GM21825 (cell line): Measurements from ENCODE around the gene MRPS12.
"Not testable (repeated sequence)": the region's sequence is repeated elsewhere in the genome, so short reads cannot be mapped to it uniquely, and the experiment has no call there.

Source experiments
- ATAC-seq: cut with Tn5 transposase; IDR thresholded peaks from one replicate; pipeline ENCODE4 v1.9.1; 2021; ENCODE audit warnings: mild to moderate bottlenecking, moderate library complexity; ENCODE audit not compliant: unreplicated experiment

MRPS12 gene

DNA sequence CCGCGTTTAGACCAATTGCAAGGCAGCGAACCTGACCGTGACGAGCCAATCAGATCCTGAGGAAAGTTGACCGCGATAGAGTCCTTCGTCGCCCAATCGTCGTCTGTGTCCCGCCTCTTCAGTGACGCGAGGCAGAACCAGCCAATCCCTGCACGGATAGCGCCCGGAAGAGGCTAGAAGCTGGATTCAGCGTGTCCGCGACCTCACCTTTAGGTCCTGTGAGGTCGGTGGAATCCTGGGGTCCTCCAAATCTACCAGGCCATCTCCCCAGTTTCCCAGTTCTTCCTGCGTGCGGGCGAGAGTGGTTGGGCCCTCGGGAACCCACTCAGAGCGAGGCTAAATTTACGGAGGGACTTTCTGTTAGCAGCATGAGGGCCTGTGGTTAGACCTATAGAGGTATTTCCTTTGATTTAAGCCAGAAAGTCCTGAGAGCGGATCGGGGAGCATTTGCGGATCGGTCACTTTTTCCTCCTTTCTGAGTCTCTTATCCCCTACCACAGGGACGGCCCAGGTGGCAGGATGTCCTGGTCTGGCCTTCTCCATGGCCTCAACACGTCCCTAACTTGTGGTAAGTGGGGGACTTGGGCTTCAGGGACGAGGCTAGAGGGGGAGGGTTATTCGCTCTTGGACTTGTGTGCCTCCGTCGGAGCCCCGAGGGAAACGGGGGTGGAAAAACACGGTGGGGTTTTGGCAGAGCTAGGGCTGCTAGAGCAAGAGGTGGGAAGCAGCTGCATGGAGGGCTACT, at the start of gene MRPS12:
MRPS12 (plus strand) TSS at position 169 of the 745 bp plus-strand sequence; CDS start at position 520, 351 bp downstream.
- ATAC-seq: peak; percentile 83

DNA sequence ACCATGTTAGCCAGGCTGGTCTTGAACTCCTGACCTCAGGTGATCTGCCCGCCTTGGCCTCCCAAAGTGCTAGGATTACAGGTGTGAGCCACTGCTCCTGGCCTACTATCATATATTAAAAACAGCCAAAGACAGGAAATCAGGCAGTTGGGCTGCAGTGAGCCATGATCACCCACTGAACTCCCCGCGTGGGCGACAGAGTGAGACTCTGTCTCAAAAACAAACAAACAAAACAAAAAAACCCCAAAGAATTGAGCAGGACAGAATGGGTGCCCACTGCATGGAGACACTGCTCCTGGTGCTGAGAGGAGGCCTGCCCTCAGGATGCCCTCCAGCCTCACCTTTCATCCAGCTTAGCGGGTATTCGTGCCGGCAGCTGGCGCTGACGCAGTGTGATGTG, 47.5 kb upstream of the MRPS12 start:
- ATAC-seq: no peak

DNA sequence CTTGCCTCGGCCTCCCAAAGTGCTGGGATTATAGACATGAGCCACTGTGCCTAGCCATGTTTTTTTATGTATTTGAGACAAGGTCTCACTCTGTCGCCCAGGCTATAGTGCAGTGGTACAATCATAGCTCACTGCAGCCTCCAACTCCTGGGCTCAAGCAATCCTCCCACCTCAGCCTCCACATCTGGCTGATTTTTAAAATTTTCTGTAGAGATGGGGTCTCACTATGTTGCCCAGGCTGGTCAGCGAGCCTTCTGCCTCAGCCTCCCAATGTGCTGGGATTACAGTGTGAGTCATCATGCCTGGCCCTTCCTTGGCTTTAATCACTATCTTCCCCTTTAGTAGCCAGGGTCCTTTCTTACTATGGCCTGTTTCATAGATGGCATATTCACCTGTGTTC, 46.1 kb upstream of the MRPS12 start:
- ATAC-seq: not testable (repeated sequence)

DNA sequence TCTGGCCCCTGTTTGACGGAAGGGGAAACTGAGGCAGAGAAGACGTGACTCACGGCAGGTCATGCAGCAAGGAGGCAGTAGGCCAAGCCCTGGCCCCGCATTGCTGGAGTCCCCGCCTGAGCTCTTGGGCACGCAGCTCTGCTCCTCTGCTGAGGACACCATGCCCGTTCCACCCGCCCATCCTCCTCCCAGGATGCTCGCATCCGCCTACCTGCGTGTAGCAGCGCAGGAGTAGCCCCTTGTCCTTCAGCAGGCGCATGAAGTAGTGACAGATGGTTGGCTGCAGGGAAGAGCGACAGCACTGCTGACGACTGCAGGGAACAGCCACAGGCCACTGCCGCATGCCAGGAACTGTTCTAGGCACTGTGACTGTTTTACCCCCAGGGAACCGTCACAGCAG, 41.9 kb upstream of the MRPS12 start:
- ATAC-seq: no peak

DNA sequence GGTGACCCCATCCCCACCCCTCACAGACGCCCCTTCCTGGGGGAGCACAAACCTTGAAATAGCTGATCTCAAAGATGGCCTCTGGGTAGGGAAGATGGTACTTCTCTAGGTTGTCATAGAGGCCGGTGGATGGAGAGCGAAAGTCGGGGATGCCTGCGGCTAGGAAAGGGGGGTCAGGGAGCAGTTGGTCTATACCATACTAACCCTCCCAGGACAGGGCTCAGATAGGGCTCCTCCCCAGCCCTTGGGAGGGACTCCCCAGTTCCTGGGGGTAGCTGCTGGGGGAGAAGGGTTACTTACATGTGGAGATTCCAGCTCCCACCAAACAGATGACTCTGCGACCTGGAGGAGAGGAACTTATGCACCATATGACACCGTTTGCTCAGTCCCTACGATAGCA, 40.9 kb upstream of the MRPS12 start:
- ATAC-seq: no peak

DNA sequence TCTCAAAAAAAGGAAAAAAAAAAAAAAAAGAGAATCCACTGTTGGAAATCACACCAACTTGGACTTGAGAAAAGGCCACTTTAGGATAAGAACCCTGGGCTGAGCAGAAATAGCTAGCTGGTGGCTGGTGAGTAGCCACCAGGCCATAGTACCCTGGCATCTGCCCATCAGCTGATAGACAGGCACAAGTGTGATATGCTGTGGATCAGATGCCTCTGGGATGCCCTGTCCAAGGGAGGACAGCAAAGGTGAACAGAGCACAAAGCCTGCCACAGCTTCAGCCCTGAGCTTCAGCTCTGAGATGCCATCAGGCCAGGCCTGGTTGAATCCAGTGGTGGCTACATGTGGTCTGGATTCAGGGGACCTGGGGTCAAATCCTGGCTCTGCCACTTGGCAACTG, 40.1 kb upstream of the MRPS12 start:
- ATAC-seq: no peak

DNA sequence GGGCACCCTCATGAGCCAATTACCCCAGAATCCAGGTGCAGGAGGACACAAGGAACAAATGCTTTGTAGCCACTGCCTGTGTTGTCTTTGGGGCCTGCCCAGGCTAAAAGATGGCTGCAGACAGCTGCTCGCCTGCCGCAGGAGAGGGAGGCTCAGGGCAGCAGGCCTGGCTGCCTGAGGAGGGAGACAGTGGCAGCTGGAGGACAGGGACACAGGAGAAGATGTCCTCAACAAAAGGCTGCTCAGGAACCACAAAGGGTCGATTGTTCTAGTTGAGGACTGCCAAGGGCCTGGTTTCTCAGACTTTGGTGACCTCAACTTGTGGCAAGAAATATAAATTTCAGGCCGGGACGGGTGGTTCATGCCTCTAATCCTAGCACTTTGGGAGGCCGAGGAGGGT, 39.0 kb upstream of the MRPS12 start:
- no peak for ATAC-seq

DNA sequence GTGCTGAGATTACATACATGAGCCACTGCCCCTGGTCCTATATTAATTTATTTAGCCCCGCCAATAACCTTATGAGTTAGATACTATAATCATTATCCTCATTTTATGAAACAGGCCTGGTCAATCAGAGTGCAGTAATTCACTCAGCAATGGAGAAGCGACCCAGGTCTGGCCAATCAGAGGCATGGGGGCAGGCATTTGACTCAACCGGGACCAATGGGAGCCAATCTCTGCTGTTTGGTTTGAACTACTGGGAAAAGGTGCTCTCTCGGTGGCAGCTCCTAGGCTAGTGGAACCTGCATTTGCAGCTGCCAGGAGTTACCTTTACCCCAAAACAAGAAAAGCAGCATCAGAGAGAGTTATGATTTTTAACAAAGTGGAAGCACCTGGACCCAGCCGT, 37.9 kb upstream of the MRPS12 start:
- ATAC-seq: no peak

DNA sequence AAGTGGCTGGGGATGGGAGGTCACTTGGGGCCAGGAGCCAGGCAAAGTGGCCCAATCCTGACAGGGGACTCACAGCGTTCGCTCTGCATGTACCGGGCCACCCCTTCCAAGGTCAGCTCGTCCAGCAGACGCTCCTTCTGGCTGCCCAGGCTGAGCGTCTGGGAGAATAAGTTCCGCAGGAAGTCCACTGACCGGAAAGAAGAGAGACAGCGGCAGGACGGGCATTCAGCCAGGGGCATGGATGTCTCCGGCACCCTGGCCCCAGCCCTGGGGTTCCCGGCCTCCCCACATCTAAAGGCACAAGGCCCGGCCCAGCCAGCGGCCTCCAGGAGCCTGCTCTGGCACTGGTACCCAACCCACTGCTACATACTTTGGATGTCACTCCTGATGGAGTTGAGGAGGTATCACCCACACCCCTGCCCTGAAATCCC, 37.4 kb upstream of the MRPS12 start:
- no peak for ATAC-seq

DNA sequence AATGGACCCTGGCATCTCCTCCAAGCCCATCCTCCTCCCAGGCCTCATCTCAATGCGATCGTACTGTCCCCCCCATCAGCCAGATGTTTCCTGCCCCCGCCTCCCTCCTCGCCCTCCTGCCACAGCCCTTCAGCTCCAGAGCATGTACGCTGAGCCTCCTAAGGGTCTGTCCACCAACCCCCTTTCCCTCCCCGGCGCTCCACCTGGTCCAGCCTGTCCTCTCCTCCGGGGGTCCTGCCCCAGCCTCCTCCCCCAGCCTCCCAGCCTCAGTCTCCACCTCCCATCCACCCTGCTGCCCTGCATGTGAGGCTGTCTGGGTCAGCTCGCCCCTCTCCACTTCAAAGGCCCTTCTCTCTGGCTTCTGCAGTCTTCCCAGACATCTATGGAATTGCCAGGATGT, 35.8 kb upstream of the MRPS12 start:
- ATAC-seq: no peak

DNA sequence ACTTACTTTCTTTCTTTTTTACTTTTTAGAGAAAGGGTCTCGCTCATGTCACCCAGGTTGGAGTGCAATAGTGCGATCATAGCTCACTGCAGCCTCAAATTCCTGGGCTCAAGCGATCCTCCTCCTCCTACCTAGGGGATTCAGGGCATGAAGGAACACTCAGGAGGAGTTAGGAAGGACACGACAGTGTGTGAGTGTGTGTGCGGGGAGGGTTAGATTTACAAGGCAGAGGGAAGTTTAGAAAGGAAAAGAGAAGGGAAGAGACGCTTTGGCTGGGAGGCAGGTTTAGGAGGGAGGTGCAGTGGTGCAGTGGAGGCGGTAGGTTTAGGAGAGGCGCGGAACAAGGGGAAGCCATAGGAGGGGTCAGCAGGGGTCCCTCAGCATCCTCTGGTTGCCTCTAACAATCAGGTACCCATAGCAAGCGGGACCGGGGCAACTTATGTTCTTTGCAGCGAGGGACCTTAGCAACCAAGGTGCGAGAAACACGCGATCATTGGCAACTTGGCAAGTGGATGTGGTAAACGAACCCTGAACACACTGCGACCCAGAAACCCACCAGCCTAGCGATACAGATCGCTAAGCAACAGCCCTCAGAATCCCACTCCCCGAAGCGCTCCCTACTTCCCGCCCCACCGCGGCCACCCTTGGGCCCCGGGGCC, 31.8 kb upstream of the MRPS12 start:
- ATAC-seq: no peak

DNA sequence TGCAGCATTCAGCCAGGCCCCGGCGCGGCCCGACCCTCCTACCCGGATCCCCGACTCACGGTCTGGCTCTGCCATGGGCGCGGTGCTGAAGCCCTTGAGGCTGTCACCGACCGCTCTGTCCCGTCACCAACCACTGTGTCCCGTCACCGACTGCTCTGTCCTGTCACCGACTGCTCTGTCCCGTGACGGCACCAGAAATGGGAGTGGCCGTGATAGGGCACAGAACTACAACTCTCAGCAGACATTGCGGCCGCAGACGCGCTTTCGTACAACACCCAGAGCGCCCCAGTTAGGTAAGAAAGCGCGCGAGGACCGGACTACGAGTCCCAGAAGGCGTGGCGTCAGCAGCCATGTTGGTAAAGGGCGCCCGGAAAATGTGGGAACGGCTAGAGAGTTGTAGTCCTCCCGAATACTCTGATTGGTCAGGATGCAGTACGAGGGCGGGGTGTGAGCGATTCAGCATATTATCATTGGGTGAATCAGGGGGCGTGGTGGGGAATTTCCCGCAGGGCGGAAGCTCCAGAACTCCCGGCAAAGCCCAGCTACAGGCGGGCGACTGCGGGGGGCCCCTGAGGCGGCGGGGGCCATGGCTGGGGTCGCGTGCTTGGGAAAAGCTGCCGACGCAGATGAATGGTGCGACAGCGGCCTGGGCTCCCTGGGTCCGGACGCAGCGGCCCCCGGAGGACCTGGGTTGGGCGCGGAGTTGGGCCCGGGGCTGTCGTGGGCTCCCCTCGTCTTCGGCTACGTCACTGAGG, 31.1 kb upstream of the MRPS12 start, which contains the start of the genes NFKBIB and SIRT2:
NFKBIB (plus strand) TSS at position 523 of the 755 bp plus-strand sequence; CDS start at position 587, 64 bp downstream.
SIRT2 (minus strand) TSS at position 172 of the 755 bp plus-strand sequence; CDS start at position 75, 97 bp downstream.
- peak; percentile 90 for ATAC-seq

DNA sequence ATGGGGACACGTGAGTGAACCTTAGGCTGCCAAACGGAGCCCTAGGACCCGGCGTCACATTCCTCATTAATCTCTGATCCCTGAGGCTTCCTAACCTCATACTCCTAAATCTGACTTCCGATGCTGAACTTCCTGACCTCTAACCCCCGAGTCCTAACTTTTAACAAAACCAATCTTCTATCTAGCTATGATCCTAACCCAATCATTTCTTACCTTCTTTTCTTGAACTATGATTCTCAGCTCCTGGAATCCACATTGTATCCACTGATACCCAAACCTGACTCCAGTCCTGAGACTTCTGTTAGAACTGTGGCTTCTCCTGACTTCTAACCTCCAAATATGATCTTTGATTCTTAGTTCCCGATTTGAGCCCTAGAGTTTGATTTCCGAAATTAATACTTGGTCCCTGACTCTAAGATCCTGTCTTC, 30.5 kb upstream of the MRPS12 start:
- no peak for ATAC-seq

DNA sequence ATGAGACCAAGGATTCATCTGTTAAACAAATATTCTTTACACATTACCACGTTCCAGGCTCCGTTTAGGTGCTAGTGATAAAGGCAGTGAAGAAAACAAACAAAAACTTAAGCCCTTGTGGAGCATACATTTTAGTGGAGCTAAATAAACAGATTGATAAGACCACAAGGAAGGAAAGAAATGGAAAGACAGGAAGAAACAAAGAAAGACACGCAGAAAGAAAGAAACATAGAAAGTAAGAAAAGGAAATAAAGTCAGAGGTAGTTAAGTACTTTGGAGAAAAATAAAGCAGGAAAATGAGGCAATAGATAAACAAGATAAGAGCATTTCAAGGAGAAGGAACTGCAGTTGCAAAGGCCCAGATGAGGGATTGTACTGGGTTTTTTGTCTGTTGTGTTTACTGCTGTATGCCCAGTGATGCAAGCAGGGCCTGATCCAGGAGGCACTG, 30.0 kb upstream of the MRPS12 start:
- ATAC-seq: no peak

DNA sequence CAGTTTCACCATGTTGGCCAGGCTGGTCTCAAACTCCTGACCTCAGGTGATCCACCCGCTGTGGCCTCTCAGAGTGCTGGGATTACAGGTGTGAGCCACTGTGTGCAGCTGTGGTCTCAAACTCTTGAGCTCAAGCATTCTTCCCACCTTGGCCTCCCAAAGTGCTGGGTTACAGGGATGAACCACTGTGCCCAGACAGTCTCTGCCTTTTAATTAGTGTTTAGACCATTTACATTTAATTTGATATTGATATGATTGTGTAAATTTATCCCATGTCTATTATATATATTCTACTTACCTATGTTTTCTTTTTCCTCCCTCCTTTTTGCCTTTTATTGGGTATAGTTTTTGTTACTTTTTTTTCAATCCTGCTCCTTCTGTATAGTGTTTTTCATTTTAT, 29.1 kb upstream of the MRPS12 start:
- ATAC-seq: no peak

DNA sequence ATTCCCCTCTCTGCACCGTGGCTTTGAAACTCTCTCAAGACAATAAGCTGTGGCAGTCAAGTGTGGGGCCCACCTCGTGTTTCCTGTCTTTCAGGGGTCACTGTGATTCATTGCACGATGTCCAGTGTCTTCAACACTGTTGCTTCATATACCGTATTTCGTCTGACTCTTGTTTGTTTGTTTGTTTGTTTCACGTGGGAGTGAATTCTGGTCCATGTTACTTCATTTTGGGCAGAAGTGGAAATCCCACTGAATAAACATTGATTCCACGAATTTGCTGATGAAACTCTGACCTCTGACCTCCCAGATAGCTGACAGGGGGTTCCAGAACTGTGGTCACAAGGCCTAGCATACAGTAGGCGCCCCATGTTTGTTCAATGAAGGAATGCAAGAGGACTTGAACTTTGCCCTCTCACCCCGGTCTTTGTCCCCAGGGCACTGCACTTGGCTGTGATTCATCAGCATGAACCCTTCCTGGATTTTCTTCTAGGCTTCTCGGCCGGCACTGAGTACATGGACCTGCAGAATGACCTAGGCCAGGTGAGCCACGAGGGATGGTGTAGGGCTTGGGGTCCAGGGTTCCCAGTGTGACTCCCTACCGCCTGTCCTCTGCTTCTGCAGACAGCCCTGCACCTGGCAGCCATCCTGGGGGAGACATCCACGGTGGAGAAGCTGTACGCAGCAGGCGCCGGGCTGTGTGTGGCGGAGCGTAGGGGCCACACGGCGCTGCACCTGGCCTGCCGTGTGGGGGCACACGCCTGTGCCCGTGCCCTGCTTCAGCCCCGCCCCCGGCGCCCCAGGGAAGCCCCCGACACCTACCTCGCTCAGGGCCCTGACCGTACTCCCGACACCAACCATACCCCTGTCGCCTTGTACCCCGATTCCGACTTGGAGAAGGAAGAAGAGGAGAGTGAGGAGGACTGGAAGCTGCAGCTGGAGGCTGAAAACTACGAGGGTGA, 25.9 kb upstream of the MRPS12 start:
- ATAC-seq: no peak

DNA sequence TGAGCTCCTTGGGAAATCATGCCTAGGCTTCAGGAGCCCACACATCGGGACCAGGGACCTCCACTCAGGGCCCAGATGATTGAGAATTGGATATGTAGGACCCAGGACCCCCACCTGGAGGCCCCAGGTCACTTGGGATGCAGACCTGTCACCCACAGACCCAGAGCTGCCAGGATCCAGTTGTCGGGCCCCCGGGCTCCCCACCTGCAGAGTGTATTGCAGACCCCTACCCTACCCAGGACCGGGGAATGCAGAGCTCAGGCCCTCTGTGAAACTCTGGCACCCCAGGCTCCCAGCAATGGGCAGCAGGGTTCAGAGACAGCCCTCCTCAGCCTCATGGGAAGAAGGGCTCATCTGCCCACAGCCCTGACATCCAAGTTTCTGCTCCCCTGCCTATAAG, 25.1 kb upstream of the MRPS12 start:
- no peak for ATAC-seq

DNA sequence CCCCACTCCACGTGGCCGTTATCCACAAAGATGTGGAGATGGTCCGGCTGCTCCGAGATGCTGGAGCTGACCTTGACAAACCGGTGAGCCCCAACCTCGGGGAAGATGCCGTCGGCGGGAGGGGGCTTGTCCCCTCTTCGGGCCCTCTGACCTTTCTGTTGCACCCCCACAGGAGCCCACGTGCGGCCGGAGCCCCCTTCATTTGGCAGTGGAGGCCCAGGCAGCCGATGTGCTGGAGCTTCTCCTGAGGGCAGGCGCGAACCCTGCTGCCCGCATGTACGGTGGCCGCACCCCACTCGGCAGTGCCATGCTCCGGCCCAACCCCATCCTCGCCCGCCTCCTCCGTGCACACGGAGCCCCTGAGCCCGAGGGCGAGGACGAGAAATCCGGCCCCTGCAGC, 23.5 kb upstream of the MRPS12 start:
- ATAC-seq: no peak

DNA sequence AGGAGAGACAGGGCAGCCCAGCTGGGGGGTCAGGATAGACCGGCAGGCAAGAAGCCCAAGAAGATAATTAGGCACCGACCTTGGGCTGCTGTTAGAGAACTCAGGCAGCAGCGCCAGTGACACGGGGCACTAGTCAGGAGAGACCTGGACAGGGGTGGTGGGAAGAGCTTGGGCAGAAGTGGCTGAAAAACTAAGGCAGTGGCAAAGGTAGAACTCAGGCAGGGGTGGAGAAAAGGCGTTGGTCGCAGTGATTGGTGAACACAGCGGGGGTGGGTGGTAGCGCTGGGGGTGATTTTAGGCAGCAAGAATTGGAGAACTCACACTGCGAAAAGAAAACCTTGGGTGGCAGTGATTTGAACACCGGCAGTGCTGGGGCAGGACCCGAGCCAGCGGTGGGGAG, 23.1 kb upstream of the MRPS12 start:
- no peak for ATAC-seq

DNA sequence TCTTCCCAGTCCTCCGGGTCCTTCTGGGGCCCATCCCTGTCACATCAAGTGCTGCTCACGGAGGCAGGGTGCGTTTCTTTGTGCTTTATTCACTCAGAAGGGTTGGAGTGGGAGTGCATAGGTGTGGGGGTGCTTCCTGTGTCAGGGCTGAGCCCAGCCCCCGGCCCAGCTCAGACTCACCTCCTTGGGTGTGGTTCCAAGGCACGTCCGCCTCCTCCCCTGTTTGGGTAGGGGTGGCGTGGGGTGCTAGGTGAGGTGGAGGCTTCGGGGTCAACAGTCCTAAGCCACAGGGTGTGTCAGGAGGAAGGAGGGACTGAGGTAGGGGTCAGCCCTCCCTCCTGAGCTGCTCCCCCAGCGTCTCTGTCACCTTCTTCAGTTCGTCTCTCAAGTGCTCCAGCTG, 21.8 kb upstream of the MRPS12 start:
- no peak for ATAC-seq
